GM21360 (cell line): ENCODE results near the gene SLC38A8.

Source experiments
- ATAC-seq: cut with Tn5 transposase; IDR thresholded peaks from one replicate; pipeline ENCODE4 v1.9.1; 2021; ENCODE audit warnings: mild to moderate bottlenecking, moderate library complexity; ENCODE audit not compliant: unreplicated experiment

Gene SLC38A8

DNA sequence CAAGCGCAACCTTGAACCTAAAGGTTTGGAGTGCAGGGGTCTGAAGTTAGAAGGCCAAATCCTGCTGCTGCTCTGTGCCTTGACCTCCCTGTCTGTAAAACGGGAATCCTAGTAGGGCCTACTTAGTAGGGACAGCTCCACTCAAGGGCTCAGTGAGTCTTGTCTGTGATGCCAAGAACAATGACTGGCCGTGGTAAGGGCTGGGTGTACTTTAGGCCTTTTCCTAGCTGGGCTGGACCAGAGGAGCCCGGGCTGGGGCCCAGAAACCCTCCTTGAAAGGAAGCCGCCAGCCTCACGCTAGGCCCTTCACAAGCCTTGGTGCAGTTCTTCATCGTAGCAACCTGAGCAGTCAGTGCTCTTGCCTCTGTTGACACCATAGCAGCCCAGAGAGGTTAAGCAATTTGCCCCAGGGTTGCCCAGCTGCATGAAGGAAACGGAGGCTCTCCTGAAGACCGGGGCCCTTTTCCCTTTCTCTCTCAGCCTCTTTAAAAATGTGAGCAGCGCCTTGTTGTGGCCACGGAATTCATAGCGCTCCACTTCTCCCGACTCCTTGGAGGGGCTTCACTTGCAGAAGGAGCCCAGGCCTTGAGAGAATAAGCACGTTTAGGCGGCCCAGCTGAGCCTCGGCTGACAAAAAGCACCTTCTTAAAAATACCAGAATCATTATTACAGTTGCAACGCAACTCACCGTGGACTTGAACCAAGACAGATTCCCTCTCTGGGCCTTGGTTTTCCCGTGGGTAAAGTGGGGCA lies 70.2 kb downstream of the SLC38A8 start:
- no peak for ATAC-seq

DNA sequence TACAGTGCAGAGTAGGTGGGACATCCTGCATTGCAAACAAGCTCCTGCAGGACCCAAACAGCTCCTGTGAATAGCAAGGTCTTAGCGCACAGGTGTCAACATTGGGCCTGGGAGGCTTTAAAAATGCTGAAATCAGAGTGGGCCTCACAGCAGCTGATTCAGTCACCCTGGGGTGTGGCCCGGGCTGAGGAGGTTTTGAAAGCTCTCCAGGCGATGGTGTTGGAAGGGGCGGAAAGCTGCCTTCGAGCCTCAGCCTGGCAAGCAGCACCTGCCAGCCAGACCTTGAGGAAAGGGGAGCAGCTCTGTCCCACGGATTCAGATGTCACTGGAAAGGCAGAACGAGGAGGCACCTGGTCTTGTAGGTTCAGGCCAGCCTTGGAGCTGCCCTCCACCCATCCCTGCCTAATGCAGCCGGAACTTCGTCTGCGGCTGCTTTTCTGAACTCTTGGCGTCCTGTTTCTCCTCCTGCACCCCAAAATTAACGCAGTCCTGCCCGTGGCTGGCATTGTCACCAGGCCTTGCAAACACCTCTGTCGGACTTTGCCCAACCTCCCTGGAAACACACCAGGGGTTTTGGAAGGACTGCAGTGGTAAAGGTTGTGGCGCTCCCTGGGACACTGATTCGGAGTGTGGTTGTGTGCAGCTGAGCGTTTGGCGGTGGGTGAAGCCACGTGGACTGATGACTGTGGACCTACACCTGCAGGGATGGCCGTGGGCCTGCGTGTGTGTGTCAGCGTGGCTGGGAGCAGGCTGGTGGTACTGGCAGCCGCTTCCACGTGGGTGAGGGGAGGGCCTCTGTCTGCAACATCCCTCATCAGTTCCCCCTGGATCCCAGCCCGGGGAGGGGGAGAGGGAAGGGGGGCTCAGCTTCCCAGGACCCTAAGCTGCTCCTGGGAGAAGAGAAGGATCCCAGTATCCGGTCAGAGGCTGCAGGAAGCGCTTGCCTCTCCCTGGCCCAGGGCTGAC lies 71.1 kb downstream of the SLC38A8 start:
- ATAC-seq: no peak

DNA sequence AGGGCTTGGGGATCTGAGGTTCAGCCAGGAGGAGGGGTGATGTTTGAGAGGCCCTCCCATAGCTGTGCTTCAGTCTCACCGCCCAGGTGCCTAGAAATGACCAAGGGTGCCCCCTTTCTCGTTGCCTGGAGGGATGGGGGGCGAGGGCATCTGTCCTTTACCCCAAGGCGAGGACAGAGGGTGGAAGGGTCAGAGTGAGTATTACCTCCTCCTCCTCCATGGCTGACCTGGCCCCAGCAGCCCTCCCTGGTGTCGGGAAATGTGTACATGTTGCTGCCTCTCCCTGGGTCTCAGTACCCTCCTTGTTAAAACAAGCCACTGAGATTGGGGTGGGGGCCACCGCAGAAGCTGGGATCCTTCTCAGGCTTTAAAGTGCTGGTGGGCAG lies 72.2 kb downstream of the SLC38A8 start:
- no peak for ATAC-seq

DNA sequence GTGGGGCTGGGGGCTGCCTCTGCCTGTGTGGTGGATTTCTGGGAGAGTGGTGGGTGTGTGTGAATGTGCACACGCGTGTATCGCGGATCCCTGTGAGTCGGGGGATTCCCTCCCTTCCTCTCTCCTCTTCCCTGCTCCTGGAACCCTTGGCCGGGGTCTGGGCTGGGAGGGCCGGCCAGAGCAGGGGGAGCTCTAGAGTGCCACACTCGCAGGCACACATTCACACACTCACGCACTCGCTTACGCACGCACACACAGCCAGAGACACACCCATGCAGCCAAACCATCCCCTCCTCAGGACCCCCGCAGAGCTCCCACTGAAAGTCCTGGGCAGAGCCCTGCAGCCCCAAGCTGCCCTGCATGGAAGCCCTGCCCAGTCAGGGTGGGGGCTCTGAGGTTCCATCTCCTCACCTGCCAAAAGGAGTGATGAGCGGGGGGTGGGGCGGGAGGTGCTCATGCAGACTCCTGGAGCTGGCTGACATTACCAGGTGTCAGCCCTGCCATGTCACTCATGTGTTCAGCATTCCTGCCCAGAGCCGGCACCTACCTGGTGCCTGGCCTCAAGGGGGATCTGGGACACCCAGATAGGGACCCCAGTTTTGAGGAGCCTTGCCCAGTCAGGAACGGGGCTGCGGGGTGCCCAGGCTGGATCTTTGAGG lies 72.7 kb downstream of the SLC38A8 start:
- ATAC-seq: no peak

DNA sequence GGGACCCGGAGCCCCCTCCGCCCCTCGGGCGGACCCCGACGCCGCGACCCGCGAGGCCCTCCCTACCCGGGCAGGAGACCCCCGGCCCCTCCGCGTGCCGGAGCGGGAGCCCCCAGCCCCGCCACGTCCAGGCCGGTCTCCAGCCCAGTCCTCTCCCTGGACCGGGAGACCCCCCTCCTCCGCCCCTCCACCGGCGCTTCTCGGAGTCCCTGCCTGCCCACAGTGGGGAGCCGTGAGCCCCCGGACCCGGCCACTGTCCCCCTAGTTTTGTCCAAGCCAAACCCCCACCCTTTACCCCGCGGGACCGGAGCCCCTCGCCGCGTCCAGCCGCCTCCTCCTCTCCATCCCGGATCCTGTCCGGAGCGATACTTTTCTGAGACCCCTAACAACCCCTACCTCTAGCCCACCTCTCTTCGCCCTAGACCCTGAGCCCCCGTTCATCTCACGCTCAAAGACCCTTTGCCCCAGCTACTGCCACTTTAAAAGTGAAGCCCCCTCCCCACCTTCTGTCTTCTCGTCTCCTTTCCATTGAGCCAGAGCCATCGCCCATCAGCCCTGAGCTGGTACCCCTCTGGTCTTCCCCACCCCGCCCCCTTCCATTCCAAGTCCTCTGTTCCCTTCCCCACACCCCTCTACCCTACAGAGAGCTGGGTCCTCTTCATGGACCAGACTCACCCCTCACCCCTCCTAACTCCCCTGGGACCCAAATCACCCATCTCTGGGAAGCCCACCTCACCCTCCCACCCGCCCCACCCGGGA lies 73.5 kb downstream of the SLC38A8 start:
- no peak for ATAC-seq

DNA sequence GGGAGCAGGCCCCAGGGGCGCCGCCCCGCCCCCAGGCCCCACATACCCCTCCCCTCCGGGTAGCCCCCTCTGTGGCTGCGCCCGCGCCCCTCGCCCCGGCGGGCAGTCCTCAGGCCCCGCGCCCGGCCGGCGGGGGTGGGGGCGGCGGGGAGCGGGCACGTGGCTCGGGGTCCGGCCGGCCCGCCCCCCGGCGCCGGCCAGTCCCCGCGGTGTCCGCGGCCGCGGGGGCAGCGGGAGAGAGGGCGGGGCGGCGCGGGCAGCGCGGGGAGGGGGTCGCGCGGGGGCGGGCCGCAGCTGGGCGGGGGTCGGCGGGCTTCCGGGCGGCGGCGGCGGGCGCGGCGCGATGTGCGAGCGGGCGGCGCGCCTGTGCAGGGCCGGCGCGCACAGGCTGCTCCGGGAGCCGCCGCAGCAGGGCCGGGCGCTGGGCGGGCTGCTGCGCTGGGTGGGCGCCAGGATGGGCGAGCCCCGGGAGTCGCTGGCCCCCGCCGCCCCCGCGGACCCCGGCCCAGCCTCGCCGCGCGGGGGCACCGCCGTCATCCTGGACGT lies 74.2 kb downstream of the SLC38A8 start:
- no peak for ATAC-seq

DNA sequence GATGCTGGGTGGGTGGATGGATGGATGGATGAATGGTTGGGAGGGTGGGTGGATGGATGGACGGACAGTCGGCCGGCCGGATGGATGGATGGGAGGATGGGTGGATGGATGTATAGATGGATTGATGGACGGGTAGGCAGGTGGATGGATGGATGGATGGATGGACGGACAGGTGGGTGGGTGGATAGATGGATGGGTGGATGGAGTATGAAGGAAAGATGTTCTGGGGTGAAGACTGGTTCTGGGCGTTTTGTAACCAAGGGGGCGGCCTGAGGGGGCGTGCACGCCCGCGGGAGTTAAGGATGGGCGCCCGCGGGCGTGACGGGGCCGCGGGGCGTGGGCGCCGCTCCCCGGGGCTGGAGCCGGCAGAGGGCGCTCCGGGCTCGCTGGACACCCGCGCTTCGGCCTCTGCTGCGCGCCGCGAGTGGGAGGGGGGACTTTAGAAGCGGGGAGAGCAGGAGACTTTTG lies 74.7 kb downstream of the SLC38A8 start, which contains the start of gene NECAB2:
Gene NECAB2 (plus strand): TSS at position 407 of the 468 bp plus-strand sequence. CDS start 405 bp downstream, outside the sequence.
- no peak for ATAC-seq

DNA sequence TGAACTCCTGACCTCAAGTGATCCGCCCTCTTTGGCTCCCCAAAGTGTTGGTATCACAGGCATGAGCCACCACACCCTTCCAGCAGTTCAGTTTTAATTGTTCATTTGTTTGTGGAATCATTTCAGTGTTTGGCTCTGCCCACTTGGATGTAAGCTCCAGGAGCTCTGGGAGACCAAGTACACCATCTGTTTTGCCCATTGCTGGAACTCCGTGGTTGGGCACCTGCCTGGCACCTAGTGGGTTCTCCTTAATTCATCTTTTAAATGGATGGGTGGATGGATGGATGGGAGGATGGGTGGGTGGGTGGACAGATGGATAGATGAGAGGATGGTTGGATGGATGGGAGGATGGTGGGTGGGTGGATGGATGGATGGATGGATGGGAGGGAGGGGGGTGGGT lies 75.5 kb downstream of the SLC38A8 start:
- ATAC-seq: no peak

DNA sequence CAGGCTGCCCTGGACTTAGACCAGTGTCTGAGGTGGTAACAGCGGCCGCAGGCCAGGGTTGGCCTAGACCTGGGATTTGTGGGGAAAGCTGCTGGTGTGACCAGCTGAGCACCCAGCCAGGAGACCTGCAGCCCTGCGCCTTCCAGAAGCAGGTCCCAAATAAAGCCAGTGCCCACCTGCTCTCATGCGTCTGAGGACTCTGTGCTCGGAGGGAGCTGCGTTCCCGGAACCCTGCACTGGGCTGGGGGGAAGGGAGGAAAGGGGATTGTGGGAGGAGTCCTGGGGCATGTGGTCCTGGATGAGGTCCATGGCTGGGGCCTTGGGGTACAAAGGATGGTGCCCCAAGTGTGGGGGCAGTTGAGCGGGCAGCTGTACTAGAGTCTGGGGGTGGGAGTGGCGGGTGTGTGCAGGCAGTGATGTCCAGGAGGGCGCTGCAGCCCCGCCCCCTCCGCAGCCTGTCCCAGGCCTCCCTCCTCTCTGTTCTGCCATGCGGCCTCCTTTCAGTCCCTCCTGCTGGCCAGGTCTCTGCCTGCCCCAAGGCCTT lies 76.4 kb downstream of the SLC38A8 start:
- ATAC-seq: no peak

DNA sequence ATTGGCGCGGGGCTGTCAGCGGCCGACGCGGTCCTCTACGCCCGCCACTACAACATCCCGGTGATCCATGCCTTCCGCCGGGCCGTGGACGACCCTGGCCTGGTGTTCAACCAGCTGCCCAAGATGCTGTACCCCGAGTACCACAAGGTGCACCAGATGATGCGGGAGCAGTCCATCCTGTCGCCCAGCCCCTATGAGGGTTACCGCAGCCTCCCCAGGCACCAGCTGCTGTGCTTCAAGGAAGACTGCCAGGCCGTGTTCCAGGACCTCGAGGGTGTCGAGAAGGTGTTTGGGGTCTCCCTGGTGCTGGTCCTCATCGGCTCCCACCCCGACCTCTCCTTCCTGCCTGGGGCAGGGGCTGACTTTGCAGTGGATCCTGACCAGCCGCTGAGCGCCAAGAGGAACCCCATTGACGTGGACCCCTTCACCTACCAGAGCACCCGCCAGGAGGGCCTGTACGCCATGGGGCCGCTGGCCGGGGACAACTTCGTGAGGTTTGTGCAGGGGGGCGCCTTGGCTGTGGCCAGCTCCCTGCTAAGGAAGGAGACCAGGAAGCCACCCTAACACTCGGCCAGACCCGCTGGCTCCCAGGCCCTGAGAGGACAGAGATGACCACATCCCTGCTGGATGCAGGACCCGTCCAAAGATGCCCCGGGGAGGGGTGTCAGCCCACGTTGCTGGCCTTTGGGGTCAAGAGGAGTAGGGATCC lies 77.0 kb downstream of the SLC38A8 start:
- no peak for ATAC-seq

DNA sequence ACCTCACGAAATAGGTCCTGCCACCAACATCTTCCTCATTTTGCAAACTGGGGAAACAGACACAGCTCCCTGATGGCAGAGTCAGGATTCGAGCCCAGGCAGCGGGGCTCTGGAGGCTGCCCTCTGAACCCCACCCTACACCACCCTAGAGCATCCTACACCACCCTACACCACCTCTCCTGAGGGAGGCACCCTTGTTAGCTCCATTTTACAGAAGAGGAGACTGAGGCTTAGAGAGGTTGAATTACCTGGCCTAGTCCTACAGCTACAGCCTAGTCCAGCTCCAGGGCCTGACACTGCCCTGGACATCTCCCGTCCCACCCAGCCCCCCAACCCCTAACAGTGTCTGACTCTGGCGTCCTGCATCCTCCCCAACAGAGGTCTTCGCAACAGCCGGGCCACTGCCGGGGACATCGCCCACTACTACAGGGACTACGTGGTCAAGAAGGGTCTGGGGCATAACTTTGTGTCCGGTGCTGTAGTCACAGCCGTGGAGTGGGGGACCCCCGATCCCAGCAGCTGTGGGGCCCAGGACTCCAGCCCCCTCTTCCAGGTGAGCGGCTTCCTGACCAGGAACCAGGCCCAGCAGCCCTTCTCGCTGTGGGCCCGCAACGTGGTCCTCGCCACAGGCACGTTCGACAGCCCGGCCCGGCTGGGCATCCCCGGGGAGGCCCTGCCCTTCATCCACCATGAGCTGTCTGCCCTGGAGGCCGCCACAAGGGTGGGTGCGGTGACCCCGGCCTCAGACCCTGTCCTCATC lies 77.7 kb downstream of the SLC38A8 start:
- no peak for ATAC-seq

DNA sequence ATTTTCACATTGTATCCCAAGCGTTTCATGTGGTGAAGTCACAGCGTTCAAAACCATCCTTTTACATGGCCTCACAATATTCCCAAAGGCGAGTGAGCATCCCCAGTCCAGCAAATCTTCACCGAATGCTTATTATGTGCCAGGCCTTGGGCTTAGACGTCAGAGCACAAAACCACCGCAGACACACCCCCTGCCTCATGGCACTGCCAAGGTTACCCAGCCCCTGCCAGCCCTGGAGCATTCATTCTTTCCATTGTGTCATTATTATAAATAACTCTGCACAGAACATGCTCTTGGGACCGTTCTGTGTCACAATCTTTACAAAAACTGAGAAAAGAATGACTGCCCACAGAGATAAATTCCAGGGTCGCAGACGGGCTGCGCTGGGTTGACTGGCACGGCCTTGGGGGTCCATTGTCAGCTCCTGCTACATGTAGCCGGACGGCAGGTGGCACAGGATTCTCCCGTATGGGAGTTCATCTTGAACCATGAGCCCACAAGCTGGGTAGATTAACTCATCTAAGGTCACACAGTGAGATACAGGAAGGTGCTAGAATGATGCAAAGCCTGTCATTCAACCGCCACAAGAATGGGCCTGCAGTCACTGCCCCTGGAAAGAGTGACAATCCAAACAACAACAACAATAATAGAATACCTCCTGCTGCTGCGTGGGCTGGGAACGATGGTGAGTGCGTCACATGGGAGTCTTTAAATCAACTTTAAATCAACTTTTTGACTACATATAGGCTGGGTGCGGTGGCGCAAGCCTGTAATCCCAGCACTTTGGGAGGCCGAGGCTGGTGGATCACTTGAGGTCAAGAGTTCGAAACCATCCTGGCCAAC lies 79.1 kb downstream of the SLC38A8 start:
- no peak for ATAC-seq

DNA sequence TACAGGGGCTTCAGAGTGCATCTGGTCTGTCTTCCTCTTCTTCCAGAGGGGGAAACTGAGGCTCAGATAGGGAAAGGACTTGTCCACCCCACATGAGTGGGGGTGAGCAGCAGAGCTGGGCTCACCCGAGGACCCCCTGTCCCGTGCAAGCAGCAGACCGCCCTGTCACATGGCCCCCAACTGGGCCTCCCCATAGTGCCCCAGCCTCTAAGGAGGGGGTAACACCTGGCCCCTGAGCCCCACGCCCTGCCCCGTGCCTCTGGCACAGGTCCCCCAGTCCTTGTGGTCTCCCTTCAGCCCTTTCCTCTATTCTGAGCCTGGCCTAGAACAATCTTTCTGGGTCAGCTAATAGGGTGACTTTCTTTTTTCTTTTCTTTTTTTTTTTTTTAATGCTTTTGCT lies 81.0 kb downstream of the SLC38A8 start:
- ATAC-seq: no peak

DNA sequence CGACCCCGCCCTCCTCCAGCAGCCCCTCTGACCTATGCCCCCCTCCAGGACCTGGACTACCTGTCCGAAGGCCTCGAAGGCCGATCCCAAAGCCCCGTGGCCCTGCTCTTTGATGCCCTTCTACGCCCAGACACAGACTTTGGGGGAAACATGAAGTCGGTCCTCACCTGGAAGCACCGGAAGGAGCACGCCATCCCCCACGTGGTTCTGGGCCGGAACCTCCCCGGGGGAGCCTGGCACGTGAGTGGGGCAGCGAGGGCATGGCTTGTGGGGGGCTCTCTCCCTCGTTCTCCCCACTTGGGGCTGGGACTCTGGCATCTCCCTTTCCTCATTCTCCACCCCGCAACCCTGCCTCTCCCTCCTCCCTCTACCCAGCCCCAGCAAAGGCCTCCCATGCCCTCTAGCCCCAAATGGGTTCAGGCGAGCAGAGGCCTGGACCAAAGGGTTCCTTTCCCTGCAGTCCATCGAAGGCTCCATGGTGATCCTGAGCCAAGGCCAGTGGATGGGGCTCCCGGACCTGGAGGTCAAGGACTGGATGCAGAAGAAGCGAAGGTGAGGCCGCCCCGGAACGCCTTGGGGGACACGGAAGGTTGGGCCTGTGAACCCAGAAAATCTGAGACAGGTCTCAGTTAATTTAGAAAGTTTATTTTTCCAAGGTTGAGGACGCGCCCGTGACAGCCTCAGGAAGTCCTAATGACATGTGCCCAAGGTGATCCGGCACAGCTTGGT lies 81.9 kb downstream of the SLC38A8 start:
- no peak for ATAC-seq
